HG02798 (cell line): ENCODE data around the gene ALKBH8.

ENCODE experiments used
- ATAC-seq: cut with Tn5 transposase; IDR thresholded peaks from one replicate; pipeline ENCODE4 v1.9.1; 2021; ENCODE audit warnings: mild to moderate bottlenecking; ENCODE audit not compliant: unreplicated experiment, poor library complexity

The ALKBH8 gene, protein sequence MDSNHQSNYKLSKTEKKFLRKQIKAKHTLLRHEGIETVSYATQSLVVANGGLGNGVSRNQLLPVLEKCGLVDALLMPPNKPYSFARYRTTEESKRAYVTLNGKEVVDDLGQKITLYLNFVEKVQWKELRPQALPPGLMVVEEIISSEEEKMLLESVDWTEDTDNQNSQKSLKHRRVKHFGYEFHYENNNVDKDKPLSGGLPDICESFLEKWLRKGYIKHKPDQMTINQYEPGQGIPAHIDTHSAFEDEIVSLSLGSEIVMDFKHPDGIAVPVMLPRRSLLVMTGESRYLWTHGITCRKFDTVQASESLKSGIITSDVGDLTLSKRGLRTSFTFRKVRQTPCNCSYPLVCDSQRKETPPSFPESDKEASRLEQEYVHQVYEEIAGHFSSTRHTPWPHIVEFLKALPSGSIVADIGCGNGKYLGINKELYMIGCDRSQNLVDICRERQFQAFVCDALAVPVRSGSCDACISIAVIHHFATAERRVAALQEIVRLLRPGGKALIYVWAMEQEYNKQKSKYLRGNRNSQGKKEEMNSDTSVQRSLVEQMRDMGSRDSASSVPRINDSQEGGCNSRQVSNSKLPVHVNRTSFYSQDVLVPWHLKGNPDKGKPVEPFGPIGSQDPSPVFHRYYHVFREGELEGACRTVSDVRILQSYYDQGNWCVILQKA

DNA sequence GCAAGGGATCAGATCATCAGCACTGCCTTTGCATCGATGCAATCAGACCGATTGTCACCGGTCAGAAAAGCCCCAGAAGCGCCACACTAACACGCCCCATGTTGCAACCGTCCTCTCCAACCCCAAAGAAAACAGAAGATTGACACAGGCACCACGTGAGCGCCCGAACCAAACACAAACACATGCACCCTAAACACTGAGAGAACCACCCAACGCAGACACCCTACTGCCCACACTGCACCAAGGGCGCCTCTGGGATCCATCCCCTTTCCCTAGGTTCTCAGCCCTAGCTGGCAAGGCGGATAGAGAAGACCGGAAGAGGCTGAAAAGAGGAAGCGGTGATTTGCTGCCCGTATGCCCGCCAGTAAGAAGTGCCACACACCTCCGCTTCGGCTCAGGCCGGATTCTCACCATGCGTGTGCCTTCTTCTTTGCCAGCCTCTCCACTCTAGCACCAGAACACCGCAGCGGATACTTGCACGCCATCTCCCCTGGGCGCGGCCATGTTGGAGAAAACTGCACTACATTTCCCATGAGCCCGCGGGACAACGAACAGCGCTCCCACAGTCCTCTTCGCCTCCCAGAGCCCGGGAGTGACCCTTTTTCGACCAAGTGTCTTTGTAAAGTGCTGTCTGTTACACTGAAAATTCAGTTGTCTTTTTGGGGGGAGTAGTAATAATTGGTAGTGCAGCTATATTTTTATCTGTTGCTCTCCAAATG is at the start of gene ALKBH8:
Gene ALKBH8 (minus strand): TSS at position 517 of the 719 bp plus-strand sequence. CDS start 4,842 bp downstream, outside the sequence.
- peak; percentile 86 for ATAC-seq

- no peak for ATAC-seq
Observed at GRCh38 chr11:107612445-107612844, 46.9 kb upstream of the ALKBH8 start.

GRCh38 chr11:107609400-107610218 is 44.1 kb upstream of the ALKBH8 start:
- no peak for ATAC-seq

- no peak for ATAC-seq
Observed at GRCh38 chr11:107608809-107609208, 43.3 kb upstream of the ALKBH8 start.

DNA sequence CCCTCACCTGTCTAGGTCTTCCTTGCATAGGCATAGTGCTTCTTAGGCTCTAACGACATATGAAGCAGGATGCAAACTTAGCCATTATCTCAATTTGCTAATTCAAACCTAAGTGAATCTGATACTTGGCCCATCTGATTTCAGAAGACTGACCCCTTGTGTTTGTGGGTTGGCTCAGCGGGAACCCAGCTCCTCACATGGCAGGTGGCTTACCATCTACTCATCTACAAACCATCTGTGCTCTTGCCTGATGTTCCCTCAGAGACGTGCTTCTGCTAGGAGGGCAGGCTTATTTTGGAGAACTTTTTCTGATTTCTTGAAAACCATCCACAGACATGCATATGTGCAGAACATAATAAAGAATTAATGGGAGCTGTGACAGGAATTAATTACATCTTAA is 40.6 kb upstream of the ALKBH8 start:
- no peak for ATAC-seq

GRCh38 chr11:107605061-107606006 is 39.8 kb upstream of the ALKBH8 start:
- ATAC-seq, result no peak

DNA sequence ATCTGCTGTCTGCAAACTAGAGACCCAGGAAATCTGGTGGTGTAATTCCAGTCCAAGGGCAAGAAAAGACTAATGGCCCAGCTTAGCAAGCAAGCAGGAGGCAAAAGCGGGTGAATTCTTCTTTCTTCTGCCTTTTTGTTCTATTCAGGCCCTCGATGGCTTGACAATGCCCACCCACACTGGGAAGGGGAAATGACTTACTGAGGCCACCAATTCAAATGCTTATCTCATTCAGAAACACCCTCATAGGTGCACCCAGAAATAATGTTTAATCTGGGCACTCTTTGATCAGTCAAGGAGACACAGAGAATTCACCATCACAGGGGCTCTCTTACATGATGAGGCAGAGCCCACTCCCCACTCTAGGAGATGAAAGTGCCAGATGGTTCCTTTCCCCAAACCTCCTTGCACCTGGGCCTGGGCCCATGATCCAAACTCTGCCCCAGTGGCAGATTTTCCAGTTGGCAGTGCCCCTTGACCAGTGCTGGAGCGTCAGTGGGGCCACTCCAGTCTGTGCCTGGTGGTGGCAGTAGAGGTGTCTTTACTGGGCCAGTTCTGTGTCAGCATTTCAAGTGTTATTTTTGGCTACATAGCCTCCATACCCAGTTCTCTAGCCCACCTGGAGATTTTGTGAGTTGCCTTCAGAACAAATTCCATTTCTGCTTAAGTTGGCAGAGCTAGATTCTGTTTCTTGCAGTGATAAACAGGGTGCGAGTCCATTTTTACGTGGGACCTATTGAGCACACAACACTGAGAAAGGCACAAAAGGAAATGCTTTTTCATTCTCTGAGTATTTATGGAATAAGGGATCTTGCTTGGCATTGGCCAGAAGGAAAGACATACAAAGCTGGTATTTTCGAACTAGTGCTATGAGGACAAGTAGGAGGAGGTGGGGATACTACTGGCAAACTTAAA is 32.9 kb upstream of the ALKBH8 start:
- peak; percentile 83 for ATAC-seq

- no peak for ATAC-seq
Observed at GRCh38 chr11:107594736-107595135, 29.2 kb upstream of the ALKBH8 start.

DNA sequence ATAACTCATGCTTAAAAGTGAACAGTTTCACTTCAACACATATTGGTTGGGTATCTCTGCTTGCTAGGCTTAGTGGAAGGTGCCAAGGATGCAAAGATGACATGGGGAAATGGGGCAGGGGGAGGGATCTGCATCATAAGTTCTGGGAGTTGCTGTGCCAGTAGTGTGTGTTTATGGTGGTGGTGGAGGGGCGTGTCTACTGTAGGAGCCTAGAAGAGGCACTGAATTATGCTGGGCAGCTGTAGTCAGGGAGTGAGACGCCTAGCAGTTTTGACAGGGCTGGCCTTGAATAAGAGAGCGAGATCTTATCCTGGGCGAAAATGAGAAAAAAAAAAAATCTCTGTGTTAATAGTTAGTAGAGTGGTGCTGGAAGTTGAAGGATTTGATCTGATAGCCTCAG is 28.4 kb upstream of the ALKBH8 start:
- no peak for ATAC-seq

DNA sequence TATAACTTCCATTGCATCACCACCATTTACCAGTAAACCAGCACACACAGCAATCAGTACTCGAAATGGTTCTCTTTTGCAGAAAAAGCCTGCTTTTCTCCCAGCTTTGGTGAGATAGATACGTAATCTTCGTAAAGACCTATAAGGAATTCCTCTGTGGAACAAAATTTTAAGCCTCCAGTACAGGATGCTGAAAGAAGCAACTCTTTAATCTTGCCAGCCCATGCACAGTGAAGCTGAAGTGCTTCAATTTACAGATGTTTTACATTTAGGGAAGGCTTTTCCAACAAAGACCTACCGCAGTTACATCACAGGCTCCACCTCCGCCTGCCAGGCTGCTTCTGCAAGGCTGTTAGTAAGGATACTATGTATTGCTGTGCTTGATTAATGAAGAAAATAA is 27.3 kb upstream of the ALKBH8 start:
- no peak for ATAC-seq

- no peak for ATAC-seq
Observed at GRCh38 chr11:107592231-107592590, 26.7 kb upstream of the ALKBH8 start.

DNA sequence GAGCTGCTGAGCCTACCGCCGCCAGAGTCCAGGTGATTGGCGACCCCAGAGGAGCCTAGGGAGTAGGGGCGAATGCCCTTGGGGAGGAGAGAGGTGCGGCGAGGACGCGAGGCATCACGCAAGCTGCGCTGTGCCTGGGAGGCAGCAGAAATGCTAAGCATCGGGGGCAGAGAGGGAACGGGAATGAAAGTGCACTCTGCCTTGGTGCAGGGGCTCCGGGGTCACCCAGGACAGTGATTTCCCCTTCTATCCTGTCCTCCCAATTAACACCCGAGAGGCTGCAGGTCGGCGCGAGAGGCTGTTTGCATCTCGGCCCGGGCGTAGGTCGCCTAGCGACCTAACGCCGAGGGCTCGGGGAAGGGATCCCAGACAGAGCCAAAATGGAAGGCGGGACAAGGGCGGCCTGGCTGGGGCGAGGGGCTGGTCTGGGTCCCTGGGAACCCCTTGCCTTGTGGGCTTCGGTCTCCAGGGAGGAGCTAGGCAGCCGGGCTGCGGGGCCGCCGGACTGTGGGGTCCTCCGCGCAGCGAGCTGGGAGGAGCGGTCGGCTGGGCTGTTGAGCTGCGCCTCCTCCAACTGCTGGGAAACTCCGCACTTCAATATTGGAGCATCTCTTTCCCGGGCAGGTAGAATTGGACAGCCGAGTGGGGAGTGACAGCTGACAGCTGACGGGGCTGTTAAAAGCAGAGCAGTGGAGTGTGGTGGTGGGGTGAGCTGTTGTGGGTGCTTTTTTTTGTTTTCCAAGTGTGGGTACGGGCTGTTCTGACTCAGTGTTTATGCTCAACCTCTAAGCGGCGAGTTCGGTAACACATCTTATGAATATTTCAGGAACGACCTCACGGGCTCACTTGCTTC is 26.1 kb upstream of the ALKBH8 start:
- ATAC-seq, result peak; percentile 31

- peak; percentile 67 for ATAC-seq
Observed at GRCh38 chr11:107590460-107591377, 25.2 kb upstream of the ALKBH8 start, which contains the start of gene ELMOD1. Gene ELMOD1 (plus strand): TSS chr11:107591147. CDS start chr11:107618190, 27,043 bp downstream.

DNA sequence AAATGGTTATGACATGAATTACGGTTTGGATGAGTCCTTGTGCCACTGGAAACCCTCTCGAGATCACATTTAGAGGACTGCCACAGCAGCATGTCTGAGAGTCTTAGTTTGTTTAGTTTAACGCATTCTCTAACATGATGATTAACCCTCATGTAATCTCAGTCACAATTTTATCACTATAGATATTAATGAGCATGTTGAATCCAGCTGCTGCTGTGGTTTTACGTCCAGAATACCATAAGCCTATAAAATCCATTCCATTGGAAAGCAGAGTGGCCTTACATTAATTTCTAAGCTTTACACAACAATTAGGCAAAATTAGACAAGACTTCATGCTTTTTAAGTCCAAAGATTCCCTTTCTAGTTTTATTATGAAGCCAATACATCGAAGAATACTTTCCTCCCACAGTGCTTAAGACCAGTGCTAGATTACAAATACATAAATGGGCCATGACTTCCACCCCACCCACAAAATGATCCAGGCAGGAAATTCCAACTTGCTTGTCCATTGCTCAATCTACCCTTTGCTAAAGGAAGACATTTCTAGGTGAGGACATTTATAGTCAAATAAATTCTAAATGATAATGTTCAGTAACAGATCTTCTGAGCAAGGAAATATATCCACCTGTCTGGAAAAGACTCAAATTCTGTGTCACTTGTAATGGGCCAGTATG is 21.9 kb upstream of the ALKBH8 start:
- ATAC-seq, result no peak

- no peak for ATAC-seq
Observed at GRCh38 chr11:107583629-107584195, 18.2 kb upstream of the ALKBH8 start.
